B cell (primary cell): Measurements from ENCODE around the gene HSPBP1. TPM values are rescaled to one million over a fixed set of nuclear protein-coding genes. Genes with fewer than 3 reads are reported as not detected.
A peak's percentile ranks its signal among the peaks of the same experiment; 100 is the strongest.

Source experiments
- ATAC-seq: fragments of 200-7000 bp; cut with Tn5 transposase; one replicate; pipeline ENCODE4 v1.10.0; 2021; ENCODE audit warnings: low read depth, mild to moderate bottlenecking, moderate number of reproducible peaks, moderate library complexity
- CTCF ChIA-PET: fragments of 350-600 bp; sonication (Branson Sonifier 250); formaldehyde crosslinking; loops from one replicate; lab custom pipeline; 2021; ENCODE audit warnings: antibody characterized with exemption, inconsistent platforms; lab: Charles Lee
- POLR2A ChIA-PET: fragments of 350-600 bp; sonication (Branson Sonifier 250); formaldehyde crosslinking; loops from one replicate; lab custom pipeline; 2021; ENCODE audit warnings: antibody characterized with exemption; lab: Charles Lee
- DNase-seq: peaks from one replicate; pipeline ENCODE4 v3.0.0; 2013
- H2AFZ ChIP-seq: 2 replicates; pipeline ENCODE4 v1.6.1; 2012; ENCODE audit warnings: mild to moderate bottlenecking, low read depth, low read length; ENCODE audit not compliant: insufficient read depth, poor library complexity, severe bottlenecking
- H3K27ac ChIP-seq, 2 donors: 1 replicate in 1 of 2; 2 replicates in 1 of 2; pipeline ENCODE4 v1.5.1; 2012 to 2013; ENCODE audit warnings: low read length in 2 of 2, mild to moderate bottlenecking in 2 of 2, moderate library complexity in 1 of 2
- H3K27me3 ChIP-seq, 4 experiments: fragments of 200-600 bp in 1 of 4; sonication (generic) in 1 of 4; replicated peaks in 1 of 4; 1 replicate in 2 of 4; 2 replicates in 2 of 4; pipeline versions ENCODE4 v1.6.1 to v1.7.0; 2013 to 2016; ENCODE audit warnings: low read length in 3 of 4, mild to moderate bottlenecking in 2 of 4, mixed read lengths in 1 of 4, moderate library complexity in 1 of 4; ENCODE audit not compliant: insufficient read depth in 4 of 4, control insufficient read depth in 3 of 4; ENCODE audit errors: control extremely low read depth in 1 of 4
- H3K36me3 ChIP-seq, 2 experiments: replicated peaks in 1 of 2; 1 replicate in 1 of 2; 2 replicates in 1 of 2; pipeline versions ENCODE4 v1.6.1 to v1.7.1; 2013; ENCODE audit warnings: low read length in 1 of 2; ENCODE audit not compliant: insufficient read depth in 2 of 2, control insufficient read depth in 1 of 2; ENCODE audit errors: control extremely low read depth in 1 of 2, extremely low read depth in 1 of 2
- H3K4me1 ChIP-seq, 2 donors: fragments of 200-600 bp in 1 of 2; sonication (generic) in 1 of 2; 1 replicate in 1 of 2; 2 replicates in 1 of 2; pipeline versions ENCODE4 v1.5.1 to v1.6.1; 2013 to 2017; ENCODE audit warnings: low read length in 2 of 2; ENCODE audit not compliant: control insufficient read depth in 2 of 2, insufficient read depth in 2 of 2
- H3K4me2 ChIP-seq: replicated peaks from 2 replicates; pipeline ENCODE3; 2012; ENCODE audit warnings: mild to moderate bottlenecking, low read depth, low read length; ENCODE audit not compliant: poor library complexity, severe bottlenecking
- H3K4me3 ChIP-seq, 5 experiments: fragments of 200-600 bp in 1 of 5; sonication (generic) in 1 of 5; 1 replicate in 3 of 5; 2 replicates in 2 of 5; pipeline versions ENCODE4 v1.5.1 to v1.7.0; 2011 to 2016; ENCODE audit warnings: low read length in 4 of 5, mild to moderate bottlenecking in 4 of 5, low read depth in 2 of 5, control low read depth in 1 of 5, moderate library complexity in 1 of 5; ENCODE audit not compliant: insufficient read depth in 1 of 5; ENCODE audit errors: control extremely low read depth in 1 of 5, extremely low read depth in 1 of 5
- H3K79me2 ChIP-seq: fragments of 200-600 bp; sonication (generic); one replicate; pipeline ENCODE4 v1.6.0; 2016; ENCODE audit warnings: low read length; ENCODE audit not compliant: control insufficient read depth, insufficient read depth
- H3K9ac ChIP-seq: fragments of 200-600 bp; sonication (generic); 2 replicates; pipeline ENCODE4 v1.6.1; 2017; ENCODE audit warnings: mild to moderate bottlenecking, low read length, moderate library complexity
- H3K9me3 ChIP-seq, 3 donors: one replicate each; pipeline versions ENCODE4 v1.6.1 to v1.7.1; 2013; ENCODE audit warnings: low read length in 2 of 3; ENCODE audit not compliant: control insufficient read depth in 2 of 3, insufficient read depth in 1 of 3; ENCODE audit errors: control extremely low read depth in 1 of 3
- H4K20me1 ChIP-seq: 2 replicates; pipeline ENCODE4 v1.6.0; 2012; ENCODE audit warnings: mild to moderate bottlenecking, low read length; ENCODE audit not compliant: insufficient read depth, control insufficient read depth, poor library complexity, severe bottlenecking
- H3K27ac Mint-ChIP-seq: one replicate; pipeline ENCODE4 v1.8.0; 2021; ENCODE audit warnings: mixed read lengths
- H3K27me3 Mint-ChIP-seq: one replicate; pipeline ENCODE4 v1.8.0; 2021; ENCODE audit warnings: mixed read lengths
- H3K4me1 Mint-ChIP-seq: one replicate; pipeline ENCODE4 v1.8.0; 2021; ENCODE audit warnings: mixed read lengths
- H3K4me3 Mint-ChIP-seq: one replicate; pipeline ENCODE4 v1.8.0; 2021; ENCODE audit warnings: mixed read lengths
- H3K9me3 Mint-ChIP-seq: one replicate; pipeline ENCODE4 v1.8.0; 2022; ENCODE audit warnings: mixed read lengths; ENCODE audit not compliant: insufficient read depth
- EZH2 ChIP-seq: IDR thresholded peaks from 2 replicates; pipeline ENCODE4 v1.6.1; 2012; ENCODE audit warnings: borderline replicate concordance, low read depth, mild to moderate bottlenecking, moderate library complexity, low read length; ENCODE audit not compliant: insufficient read depth, poor library complexity, severe bottlenecking
- WGBS: methylation state at CpG from one replicate; pipeline ENCODE4 v1.1.5; 2013; ENCODE audit warnings: missing lambda C conversion rate; ENCODE audit not compliant: insufficient coverage; 5-methylcytosine and 5-hydroxymethylcytosine counted together
- intact Hi-C: fragments of 100-400 bp; cut with micrococcal nuclease; formaldehyde crosslinking; loops from one replicate; pipeline ENCODE4 v1.10.0; 2022
- polyA plus RNA-seq: library from polyadenylated mRNA; depleted of rRNA; stranded (reverse); fragments of >200 nt; gene quantifications from 2 replicates; pipeline ENCODE4 v1.2.3, GENCODE V29; 2012
- total RNA-seq, 2 donors: library from RNA; stranded (reverse); fragments of 120-200 nt in 1 of 2; gene quantifications; 1 replicate in 1 of 2; 2 replicates in 1 of 2; pipeline versions ENCODE4 v1.2.3 to v1.2.4, GENCODE V29; 2013 to 2022
- TF ChIP-seq, protein P1 (sequence below): fragments of 200-600 bp; IDR thresholded peaks from one replicate; pipeline ENCODE4 v1.8.0; 2022; ENCODE audit warnings: antibody characterized with exemption, mild to moderate bottlenecking

Gene HSPBP1
- total and polyA plus RNA-seq, 2 donors (not counting 1 experiment from before 2014, with no cell fraction given): 15.6 to 19.0 TPM

DNA sequence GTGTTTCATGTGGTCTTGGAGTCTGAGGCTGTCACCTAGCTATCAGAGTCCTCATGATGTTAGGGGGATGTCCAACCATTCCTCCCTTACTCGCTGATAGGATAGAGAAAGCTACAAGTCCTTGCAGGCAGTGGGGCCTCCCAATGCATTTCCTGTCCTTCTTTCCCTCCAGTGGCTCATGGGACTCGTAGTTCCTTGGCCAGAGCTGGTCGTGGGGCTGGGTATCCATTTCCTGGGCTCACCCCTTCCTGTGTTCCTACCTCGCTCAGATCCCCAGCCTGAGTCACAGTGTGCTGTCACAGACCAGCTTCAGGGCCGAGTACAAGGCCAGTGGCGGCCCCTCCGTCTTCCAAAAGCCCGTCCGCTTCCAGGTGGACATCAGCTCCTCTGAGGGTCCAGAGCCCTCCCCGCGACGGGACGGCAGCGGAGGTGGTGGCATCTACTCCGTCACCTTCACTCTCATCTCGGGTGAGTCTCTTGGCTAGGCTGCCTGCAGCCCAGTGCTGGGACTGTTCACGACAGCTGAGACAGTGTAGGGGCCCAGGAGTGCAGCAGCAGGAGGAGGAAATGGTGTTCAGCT lies 26.2 kb upstream of the HSPBP1 start:
- Mint-ChIP-seq H3K27ac (no peak overlapping the region), H3K27me3 (no peaks in the 10 kb centered on the region), H3K9me3 (no peaks in the 10 kb centered on the region), H3K4me1 (peaks cover 9% of the 10 kb centered on the region), H3K4me3 (no peak overlapping the region)
- Histone ChIP-seq H3K27me3 (no peaks in the 10 kb centered on the region), H3K9me3 (peaks cover 0 to 13% (median 0%) of the 10 kb centered on the region in 3 donors), H3K79me2 (no peaks in the 10 kb centered on the region), H3K36me3 (no peaks in the 10 kb centered on the region), H3K4me2 (no peak overlapping the region), H3K27ac (no peak overlapping the region), H4K20me1 (no peaks in the 10 kb centered on the region), H2AFZ (no peak overlapping the region), H3K9ac (no peak overlapping the region), H3K4me3 (no peak overlapping the region), H3K4me1 (peaks cover 8 to 15% of the 10 kb centered on the region in 2 donors)
- POLR2A ChIA-PET: interaction anchor here (1.1 kb wide), 1 partner anchor 33 kb away, joined by 3 read pairs; the partner anchor contains the start of gene KMT5C
- TF ChIP-seq, protein P1, sequence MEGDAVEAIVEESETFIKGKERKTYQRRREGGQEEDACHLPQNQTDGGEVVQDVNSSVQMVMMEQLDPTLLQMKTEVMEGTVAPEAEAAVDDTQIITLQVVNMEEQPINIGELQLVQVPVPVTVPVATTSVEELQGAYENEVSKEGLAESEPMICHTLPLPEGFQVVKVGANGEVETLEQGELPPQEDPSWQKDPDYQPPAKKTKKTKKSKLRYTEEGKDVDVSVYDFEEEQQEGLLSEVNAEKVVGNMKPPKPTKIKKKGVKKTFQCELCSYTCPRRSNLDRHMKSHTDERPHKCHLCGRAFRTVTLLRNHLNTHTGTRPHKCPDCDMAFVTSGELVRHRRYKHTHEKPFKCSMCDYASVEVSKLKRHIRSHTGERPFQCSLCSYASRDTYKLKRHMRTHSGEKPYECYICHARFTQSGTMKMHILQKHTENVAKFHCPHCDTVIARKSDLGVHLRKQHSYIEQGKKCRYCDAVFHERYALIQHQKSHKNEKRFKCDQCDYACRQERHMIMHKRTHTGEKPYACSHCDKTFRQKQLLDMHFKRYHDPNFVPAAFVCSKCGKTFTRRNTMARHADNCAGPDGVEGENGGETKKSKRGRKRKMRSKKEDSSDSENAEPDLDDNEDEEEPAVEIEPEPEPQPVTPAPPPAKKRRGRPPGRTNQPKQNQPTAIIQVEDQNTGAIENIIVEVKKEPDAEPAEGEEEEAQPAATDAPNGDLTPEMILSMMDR: no peak
- TF ChIP-seq EZH2: no peak
- intact Hi-C loops: no loop called here
- CTCF ChIA-PET: interaction anchor here (0.8 kb wide), 1 partner anchor 14 kb away, joined by 3 read pairs; no protein-coding TSS in a partner anchor
- no peak for DNase-seq
- ATAC-seq: no peak
- 95% methylated on average over 16 of the region's 17 CpGs for WGBS

DNA sequence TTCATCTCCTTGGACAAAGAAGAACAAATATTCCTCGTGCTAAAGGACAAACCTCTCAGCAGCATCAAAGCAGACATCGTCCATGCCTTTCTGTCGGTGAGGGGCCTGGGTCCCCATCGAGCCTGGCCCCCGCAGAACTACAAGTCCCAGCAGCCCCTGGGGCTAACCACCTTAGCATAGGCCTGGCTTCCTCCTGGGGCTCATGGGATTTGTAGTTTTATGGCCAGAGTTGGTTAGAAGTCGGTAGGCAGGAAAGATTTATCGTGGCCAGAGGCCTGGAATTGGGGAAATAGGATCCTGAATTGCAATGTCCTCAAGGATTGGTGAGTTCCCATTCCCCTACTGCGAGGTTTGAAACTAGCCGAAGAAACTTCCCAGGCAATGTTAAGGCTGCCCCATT lies 25.6 kb upstream of the HSPBP1 start:
- Mint-ChIP-seq H3K4me1 (peaks cover 9% of the 10 kb centered on the region), H3K4me3 (no peak overlapping the region), H3K9me3 (no peaks in the 10 kb centered on the region), H3K27ac (peak overlapping the region; percentile 37), H3K27me3 (no peaks in the 10 kb centered on the region)
- Histone ChIP-seq H3K9me3 (peaks cover 0 to 13% (median 0%) of the 10 kb centered on the region in 3 donors), H3K27ac (no peak overlapping the region), H4K20me1 (no peaks in the 10 kb centered on the region), H3K27me3 (no peaks in the 10 kb centered on the region), H3K4me3 (no peak overlapping the region), H3K36me3 (no peaks in the 10 kb centered on the region), H3K4me1 (peaks cover 8 to 15% of the 10 kb centered on the region in 2 donors), H3K9ac (no peak overlapping the region), H2AFZ (no peak overlapping the region), H3K79me2 (no peaks in the 10 kb centered on the region), H3K4me2 (no peak overlapping the region)
- CTCF ChIA-PET: interaction anchor here (0.8 kb wide), 1 partner anchor 14 kb away, joined by 3 read pairs; no protein-coding TSS in a partner anchor
- 79% methylated on average over 9 of the region's 9 CpGs for WGBS
- intact Hi-C loops: no loop called here
- peak; percentile 64 for DNase-seq
- POLR2A ChIA-PET: interaction anchor here (1.1 kb wide), 1 partner anchor 34 kb away, joined by 3 read pairs; the partner anchor contains the start of gene KMT5C
- ATAC-seq: peak; percentile 53
- TF ChIP-seq EZH2: no peak
- TF ChIP-seq, protein P1: no peak
